ENCODE data around the gene TMEM63A.

DNA sequence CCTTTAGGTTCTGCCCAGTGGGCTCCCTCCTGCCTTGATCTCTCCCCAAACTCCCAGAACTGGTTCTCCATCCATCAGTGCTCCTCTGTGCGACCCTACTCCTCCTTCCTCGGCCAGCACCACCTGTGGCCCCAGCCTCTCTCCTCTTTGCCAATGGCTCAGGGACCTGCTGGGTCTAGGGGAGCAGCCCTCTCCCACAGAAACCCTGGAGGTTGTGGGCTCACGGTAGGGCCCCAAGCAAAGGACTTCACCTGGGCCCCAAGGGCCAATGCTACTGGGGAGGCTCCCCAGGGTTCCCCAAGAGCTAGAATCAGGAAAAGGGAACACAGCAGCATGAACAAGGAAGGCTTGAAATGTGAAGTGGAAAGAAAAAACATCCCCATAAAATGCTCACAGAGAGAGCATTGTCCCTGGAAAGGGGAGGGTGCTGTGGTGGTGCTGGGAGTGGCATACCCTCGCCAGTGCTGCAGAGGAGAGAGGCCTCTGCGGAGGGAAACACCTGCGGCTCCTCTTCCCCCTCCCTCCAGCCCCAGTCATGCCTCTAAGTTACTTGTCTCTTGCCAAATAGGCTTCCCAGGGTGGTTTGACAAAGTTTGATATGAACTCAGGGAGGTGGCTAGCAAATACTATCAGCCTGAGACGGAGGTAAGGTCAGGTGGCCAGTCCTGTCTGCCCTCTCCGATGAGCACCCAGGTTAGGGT is 2.5 kb downstream of the TMEM63A start:
- TF ChIP-seq, protein P1, sequence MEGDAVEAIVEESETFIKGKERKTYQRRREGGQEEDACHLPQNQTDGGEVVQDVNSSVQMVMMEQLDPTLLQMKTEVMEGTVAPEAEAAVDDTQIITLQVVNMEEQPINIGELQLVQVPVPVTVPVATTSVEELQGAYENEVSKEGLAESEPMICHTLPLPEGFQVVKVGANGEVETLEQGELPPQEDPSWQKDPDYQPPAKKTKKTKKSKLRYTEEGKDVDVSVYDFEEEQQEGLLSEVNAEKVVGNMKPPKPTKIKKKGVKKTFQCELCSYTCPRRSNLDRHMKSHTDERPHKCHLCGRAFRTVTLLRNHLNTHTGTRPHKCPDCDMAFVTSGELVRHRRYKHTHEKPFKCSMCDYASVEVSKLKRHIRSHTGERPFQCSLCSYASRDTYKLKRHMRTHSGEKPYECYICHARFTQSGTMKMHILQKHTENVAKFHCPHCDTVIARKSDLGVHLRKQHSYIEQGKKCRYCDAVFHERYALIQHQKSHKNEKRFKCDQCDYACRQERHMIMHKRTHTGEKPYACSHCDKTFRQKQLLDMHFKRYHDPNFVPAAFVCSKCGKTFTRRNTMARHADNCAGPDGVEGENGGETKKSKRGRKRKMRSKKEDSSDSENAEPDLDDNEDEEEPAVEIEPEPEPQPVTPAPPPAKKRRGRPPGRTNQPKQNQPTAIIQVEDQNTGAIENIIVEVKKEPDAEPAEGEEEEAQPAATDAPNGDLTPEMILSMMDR (IDR thresholded peaks at IDR 0.05) = no peak
- TF ChIP-seq SIN3A (IDR thresholded peaks at IDR 0.05; ENCODE audit: borderline replicate concordance, insufficient read depth, low read depth, low read length) = no peak

All from Panc1 (cell line).